NCI-H460 (cell line): ENCODE results near the gene SFT2D3. TPM values are rescaled to one million over a fixed set of nuclear protein-coding genes. Genes with fewer than 3 reads are reported as not detected.

Source experiments
- DNase-seq: peaks from one replicate; pipeline ENCODE4 v3.0.0-alpha.2; 2016; ENCODE audit warnings: low read depth; ENCODE audit errors: extremely low read depth
- total RNA-seq: library from RNA; depleted of rRNA; stranded (reverse); fragments of >200 nt; shearing (Covaris generic); gene quantifications from 2 replicates; pipeline ENCODE4 v1.2.3, GENCODE V29; 2014

The SFT2D3 gene
- total RNA-seq, 1 experiment from 2014 or later = 7.4 TPM

- DNase-seq = no peak
These were observed 20.0 kb upstream of the SFT2D3 start for GRCh38 chr2:127681288-127681804.

DNA sequence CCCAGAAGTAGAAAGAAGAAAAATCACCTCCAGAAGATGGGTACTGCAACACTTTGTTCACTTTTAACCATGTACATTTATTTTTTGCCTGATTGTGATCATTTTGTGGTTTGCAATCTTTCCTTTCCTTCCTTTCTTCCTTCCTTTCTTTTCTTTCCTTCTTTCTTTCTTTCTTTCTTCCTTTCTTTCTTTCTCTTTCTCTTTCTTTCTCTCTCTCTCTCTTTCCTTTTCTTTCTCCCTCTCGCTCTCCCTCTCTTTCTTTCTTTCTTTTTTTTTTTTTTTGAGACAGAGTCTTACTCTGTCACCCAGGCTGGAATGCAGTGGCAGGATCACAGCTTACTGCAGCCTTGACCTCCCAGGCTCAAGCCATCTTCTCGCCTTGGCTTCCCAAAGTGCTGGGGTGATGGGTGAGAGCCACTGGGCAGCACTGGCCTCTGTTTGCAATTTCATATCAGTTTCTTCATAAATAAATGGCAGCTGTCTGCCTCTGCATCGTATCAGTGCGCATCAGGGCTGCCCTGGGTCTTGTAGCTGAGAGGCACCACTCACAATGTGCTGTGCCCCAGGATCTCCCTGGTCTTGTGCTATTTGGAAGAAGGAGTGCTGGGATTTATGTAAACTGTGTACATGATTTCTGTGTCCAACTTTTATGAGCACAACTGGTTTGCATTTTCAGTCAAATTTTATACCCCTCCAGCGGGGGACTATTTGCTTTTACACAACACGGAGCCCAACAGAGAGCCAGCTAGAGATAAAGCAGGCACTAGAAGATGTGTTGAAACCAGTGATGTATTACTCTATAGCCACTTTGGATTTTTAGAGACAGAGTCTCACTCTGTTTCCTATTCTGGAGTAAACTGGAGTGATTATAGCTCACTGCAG is 19.1 kb upstream of the SFT2D3 start:
- DNase-seq = no peak

DNA sequence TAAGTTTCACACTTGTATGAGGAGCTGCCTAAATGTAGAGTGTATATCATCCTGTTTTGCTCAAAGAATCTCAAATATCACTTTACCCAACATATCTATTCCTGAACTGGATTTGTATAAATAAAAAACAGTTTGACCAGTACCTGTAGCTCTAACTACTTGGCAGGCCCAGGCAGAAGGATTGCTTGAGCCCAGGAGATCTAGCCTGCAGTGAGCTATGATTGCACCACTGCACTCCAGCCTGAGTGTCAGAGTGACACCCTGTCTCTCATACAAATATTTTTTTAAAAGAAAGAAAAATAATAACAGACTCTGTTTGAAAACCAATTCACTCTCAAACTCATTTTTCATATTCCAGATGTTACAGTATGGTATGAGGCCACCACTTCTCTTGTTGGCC is 18.2 kb upstream of the SFT2D3 start:
- DNase-seq = no peak

GRCh38 chr2:127683757-127684156 is 17.5 kb upstream of the SFT2D3 start:
- no peak for DNase-seq

GRCh38 chr2:127685410-127686080 is 15.8 kb upstream of the SFT2D3 start:
- DNase-seq = no peak

GRCh38 chr2:127688405-127688804 is 12.9 kb upstream of the SFT2D3 start:
- no peak for DNase-seq

GRCh38 chr2:127690696-127691095 is 10.6 kb upstream of the SFT2D3 start:
- DNase-seq = no peak

- no peak for DNase-seq
These were observed 6.3 kb upstream of the SFT2D3 start for GRCh38 chr2:127694986-127695385.

DNA sequence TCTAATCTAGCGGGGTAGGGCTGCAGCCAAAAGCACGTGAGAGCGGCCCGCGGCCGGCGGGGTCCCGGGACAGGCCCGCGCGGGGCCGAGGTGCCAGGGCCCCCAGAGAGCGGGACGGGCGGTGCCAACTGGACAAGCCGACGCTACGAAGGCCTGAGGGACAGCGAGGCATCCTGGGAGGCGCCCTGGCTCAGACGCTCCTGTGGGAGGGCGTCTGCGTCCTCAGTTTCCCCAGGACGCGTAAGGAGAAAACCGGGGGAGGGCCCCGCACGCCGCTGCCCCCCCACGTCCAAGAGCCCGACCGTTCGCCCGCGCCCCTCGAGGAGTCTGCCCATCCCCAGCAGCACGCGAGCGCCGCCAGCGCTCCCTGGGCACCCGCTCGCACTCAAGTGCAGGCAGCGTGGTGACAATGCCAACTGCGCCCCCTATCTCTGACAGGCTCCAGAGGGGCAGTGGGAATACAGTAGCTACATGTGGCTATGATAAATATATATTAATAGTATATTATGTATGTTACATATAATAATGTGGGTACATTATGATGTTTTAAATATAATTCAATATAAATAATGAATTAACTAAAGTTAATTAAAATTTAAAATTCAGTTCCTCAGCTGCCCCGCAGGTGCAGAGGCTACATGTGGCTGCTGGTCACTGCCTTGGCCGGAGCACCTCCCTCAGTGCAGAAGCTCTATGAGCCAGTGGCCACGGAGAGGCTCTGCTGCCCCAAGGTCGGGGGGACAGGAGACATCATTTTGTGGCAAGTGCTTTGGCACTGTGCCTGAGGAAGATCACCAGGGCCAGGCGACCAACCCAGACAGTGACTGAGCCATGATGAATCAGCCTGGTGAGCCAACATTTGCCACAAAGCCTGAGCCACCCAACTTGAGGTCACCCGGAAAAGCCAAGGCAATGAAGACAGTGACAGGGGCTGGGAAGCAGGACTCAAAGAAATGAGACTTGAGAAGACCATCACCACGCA is 5.5 kb upstream of the SFT2D3 start:
- no peak for DNase-seq

- no peak for DNase-seq
These were observed 3.7 kb upstream of the SFT2D3 start for GRCh38 chr2:127697482-127698180.

DNA sequence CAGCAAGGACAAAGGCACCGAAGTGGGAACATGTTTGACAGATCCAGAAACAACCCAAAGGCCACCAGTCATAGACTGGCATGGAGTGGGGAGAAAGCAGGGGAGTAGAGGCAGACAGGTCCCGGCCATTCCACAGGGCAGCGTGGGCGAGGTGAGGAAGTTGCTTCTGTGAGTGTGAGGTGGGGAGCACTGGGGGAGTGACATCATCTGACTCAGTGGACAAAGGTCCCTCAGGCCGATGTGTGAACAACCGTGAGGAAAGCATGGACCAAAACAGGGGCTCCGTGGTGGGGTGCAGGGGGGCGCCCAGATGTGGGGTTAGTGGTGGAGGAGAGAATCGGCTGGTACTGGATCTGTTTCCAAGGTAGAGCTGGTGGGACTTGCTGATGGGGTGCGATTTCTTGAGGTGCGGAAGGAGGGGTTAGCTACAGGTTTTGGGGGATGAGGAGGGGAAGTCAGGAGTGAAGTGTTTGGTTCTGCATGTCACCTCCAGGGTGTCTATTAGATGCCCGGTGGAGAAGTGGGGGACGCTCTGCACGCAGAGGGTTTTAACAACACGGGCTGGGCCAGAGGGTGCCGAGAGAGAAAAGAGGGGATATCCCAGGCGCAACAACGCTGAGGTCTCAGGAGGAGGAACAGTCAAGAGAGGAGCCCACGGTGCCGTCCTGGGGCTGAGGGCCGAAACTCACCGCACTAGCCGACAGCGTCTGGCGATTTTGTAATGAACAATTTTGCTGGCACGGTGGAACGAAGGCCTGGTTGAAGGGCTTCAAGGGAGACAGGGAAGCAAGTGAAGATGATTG is 2.5 kb upstream of the SFT2D3 start:
- DNase-seq = no peak

DNA sequence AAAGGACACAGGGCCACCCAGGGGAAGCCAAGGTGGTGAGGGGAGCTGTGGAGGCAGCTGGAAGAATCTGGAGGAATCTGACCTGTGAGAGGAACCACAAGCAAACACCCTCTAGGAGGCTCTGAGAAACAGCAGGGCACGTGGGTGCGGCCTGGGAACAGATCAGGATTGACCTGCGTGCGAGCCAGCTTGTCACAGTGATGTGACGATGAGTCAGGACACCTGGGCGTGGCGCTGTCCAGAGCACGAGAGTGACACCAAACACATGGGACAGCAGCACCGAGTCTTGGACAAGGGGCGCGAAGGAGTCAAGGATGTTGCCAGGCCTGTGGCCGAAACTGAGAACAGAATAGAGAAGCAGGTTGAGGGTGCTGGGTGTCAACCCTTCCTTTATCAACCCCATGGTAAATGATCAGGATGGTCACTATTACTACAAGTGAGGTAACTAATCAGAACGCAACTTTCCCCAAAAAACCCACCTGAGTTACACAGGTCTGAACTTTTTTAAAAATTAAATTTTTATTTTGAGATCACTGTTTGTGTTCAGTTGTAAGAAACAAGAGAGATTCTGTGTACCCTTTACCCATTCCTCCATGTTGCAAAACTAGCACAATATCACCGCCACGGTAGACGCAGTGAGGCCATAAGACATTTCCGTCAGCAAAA is 637 bp upstream of the SFT2D3 start:
- DNase-seq = peak; percentile 92

GRCh38 chr2:127701651-127702394 is 526 bp downstream of the SFT2D3 start:
- DNase-seq = peak; percentile 52

- DNase-seq = no peak
These were observed 1.2 kb downstream of the SFT2D3 start for GRCh38 chr2:127702395-127703009.

DNA sequence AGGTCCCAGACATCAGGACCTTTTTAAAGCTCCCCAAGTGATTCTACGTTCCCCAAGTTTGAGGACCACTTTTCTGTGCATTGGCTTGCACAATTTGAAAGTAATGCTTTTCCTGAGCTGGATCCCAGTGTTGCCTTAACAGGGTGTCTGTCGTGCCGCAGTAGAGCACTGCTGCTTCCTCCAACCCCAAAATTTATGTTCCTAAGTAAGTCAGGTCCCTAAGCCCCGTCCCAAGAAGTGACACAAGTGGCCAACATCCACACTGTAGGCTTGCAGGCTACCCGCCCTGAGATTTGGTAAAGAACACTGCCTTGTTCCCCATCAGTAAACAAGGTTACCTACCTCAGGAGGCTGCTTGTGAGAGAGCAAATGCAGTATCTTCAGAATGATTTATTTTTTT is 2.0 kb downstream of the SFT2D3 start:
- no peak for DNase-seq

DNA sequence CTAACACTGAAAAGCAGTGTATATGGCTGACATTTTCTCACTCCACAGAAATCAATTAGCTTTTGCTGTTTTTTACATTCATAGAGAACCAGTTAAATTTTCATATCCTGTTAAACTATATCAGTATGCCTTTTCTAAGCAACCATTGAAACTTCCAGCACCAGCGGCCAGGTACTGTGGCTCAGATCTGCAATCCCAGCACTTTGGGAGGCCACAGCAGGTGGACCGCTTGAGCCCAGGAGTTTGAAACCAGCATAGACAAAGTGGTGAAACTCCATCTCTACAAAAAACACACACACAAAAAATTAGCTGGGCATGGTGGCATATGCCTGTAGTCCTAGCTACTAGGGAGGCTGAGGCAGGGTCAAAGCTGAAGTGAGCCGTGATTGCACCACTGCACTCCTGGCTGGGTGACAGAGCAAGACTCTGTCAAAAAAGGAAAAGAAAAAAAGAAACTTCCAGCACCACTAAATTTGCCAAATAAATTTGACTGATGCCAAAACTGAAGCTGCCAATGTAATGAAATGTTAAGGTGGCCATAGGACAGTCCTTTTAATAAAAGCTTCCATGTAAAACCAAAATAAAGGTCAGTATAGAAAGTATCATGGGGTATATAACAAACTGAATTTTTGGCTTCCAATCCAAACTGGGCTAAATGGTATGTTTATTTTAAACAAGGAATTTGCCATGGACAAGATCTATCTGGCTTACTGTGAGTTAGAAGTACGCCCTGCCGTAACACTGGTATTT is 3.5 kb downstream of the SFT2D3 start:
- DNase-seq = no peak
